ENCODE measurements around the gene MASP1.
"Not testable (repeated sequence)": the region's sequence is repeated elsewhere in the genome, so short reads cannot be mapped to it uniquely, and the experiment has no call there.

Gene MASP1

GRCh38 chr3:187213616-187214015, 77.9 kb downstream of the MASP1 start:
- ATAC-seq (replicated peaks) (no peak), DNase-seq (no peak)
- Mint-ChIP-seq H3K36me3 (ENCODE audit: insufficient read depth) (no peaks in the 10 kb centered on the region), H3K27ac (no peak overlapping the region), H3K27me3 (peaks cover 12 to 16% of the 10 kb centered on the region in 2 donors), H3K4me1 (ENCODE audit: low read depth in 2 of 2) (no peaks in the 10 kb centered on the region), H3K9me3 (no peaks in the 10 kb centered on the region), H3K4me3 (no peak overlapping the region)

- H3K27me3 Mint-ChIP-seq: peaks cover 3 to 7% of the 10 kb centered on the region in 2 donors
- no peaks in the 10 kb centered on the region for H3K4me1 Mint-ChIP-seq (ENCODE audit: low read depth in 2 of 2)
- DNase-seq (no peak), ATAC-seq (replicated peaks) (no peak)
- no peaks in the 10 kb centered on the region for H3K36me3 Mint-ChIP-seq (ENCODE audit: insufficient read depth)
- no peak overlapping the region for H3K27ac Mint-ChIP-seq
- no peak overlapping the region for H3K4me3 Mint-ChIP-seq
- H3K9me3 Mint-ChIP-seq: no peaks in the 10 kb centered on the region
Measured at GRCh38 chr3:187212705-187213104, 78.8 kb downstream of the MASP1 start.

- H3K36me3 Mint-ChIP-seq (ENCODE audit: insufficient read depth): no peaks in the 10 kb centered on the region
- no peaks in the 10 kb centered on the region for H3K9me3 Mint-ChIP-seq
- peaks cover 0 to 6% of the 10 kb centered on the region in 2 donors for H3K27me3 Mint-ChIP-seq
- no peaks in the 10 kb centered on the region for H3K4me1 Mint-ChIP-seq (ENCODE audit: low read depth in 2 of 2)
- no peak overlapping the region for H3K4me3 Mint-ChIP-seq
- DNase-seq (no peak), ATAC-seq (replicated peaks) (no peak)
- H3K27ac Mint-ChIP-seq: no peak overlapping the region
Measured at GRCh38 chr3:187212196-187212545, 79.4 kb downstream of the MASP1 start.

- H3K27ac Mint-ChIP-seq: no peak overlapping the region
- no peaks in the 10 kb centered on the region for H3K4me1 Mint-ChIP-seq (ENCODE audit: low read depth in 2 of 2)
- ATAC-seq (replicated peaks) (no peak), DNase-seq (no peak)
- H3K9me3 Mint-ChIP-seq: no peaks in the 10 kb centered on the region
- H3K27me3 Mint-ChIP-seq: peaks cover 2 to 6% of the 10 kb centered on the region in 2 donors
- no peak overlapping the region for H3K4me3 Mint-ChIP-seq
- no peaks in the 10 kb centered on the region for H3K36me3 Mint-ChIP-seq (ENCODE audit: insufficient read depth)
Measured at GRCh38 chr3:187211532-187212195, 79.9 kb downstream of the MASP1 start.

- Mint-ChIP-seq H3K4me1 (ENCODE audit: low read depth in 2 of 2) (no peaks in the 10 kb centered on the region), H3K27ac (no peak overlapping the region), H3K9me3 (no peaks in the 10 kb centered on the region), H3K36me3 (ENCODE audit: insufficient read depth) (no peaks in the 10 kb centered on the region), H3K27me3 (peaks cover 6 to 10% of the 10 kb centered on the region in 2 donors), H3K4me3 (no peak overlapping the region)
- DNase-seq (no peak), ATAC-seq (replicated peaks) (no peak)
Measured at GRCh38 chr3:187210545-187211327, 80.8 kb downstream of the MASP1 start.

- DNase-seq (no peak), ATAC-seq (replicated peaks) (no peak)
- Mint-ChIP-seq H3K4me3 (no peak overlapping the region), H3K4me1 (ENCODE audit: low read depth in 2 of 2) (no peaks in the 10 kb centered on the region), H3K36me3 (ENCODE audit: insufficient read depth) (no peaks in the 10 kb centered on the region), H3K27ac (no peak overlapping the region), H3K9me3 (no peaks in the 10 kb centered on the region), H3K27me3 (peaks cover 12 to 16% of the 10 kb centered on the region in 2 donors)
Measured at GRCh38 chr3:187210091-187210490, 81.4 kb downstream of the MASP1 start.

- ATAC-seq (replicated peaks): no peak
Measured at GRCh38 chr3:187209491-187209890, 82.0 kb downstream of the MASP1 start.

GRCh38 chr3:187208159-187208558, 83.4 kb downstream of the MASP1 start:
- Mint-ChIP-seq H3K9me3 (no peaks in the 10 kb centered on the region), H3K4me1 (ENCODE audit: low read depth in 2 of 2) (no peaks in the 10 kb centered on the region), H3K36me3 (ENCODE audit: insufficient read depth) (no peaks in the 10 kb centered on the region), H3K27ac (no peak overlapping the region), H3K4me3 (no peak overlapping the region), H3K27me3 (peaks cover 21 to 34% of the 10 kb centered on the region in 2 donors)
- ATAC-seq (replicated peaks) (no peak), DNase-seq (no peak)

More at GRCh38 chr3:187209491-187209890, 82.0 kb downstream of the MASP1 start:
- H3K9me3 Mint-ChIP-seq: no peaks in the 10 kb centered on the region
- no peak overlapping the region for H3K4me3 Mint-ChIP-seq
- no peaks in the 10 kb centered on the region for H3K4me1 Mint-ChIP-seq (ENCODE audit: low read depth in 2 of 2)
- H3K36me3 Mint-ChIP-seq (ENCODE audit: insufficient read depth): no peaks in the 10 kb centered on the region
- DNase-seq: no peak
- no peak overlapping the region for H3K27ac Mint-ChIP-seq
- H3K27me3 Mint-ChIP-seq: peaks cover 18 to 22% of the 10 kb centered on the region in 2 donors

GRCh38 chr3:187207624-187208023, 83.9 kb downstream of the MASP1 start:
- no peaks in the 10 kb centered on the region for H3K36me3 Mint-ChIP-seq (ENCODE audit: insufficient read depth)
- H3K27ac Mint-ChIP-seq: no peak overlapping the region
- DNase-seq: no peak
- no peak for ATAC-seq (replicated peaks)
- no peaks in the 10 kb centered on the region for H3K4me1 Mint-ChIP-seq (ENCODE audit: low read depth in 2 of 2)
- H3K9me3 Mint-ChIP-seq: no peaks in the 10 kb centered on the region
- peaks cover 21 to 39% of the 10 kb centered on the region in 2 donors for H3K27me3 Mint-ChIP-seq
- H3K4me3 Mint-ChIP-seq: no peak overlapping the region

- no peak overlapping the region for H3K4me3 Mint-ChIP-seq
- H3K27me3 Mint-ChIP-seq: peaks cover 25 to 44% of the 10 kb centered on the region in 2 donors
- DNase-seq (no peak), ATAC-seq (replicated peaks) (no peak)
- no peak overlapping the region for H3K27ac Mint-ChIP-seq
- no peaks in the 10 kb centered on the region for H3K36me3 Mint-ChIP-seq (ENCODE audit: insufficient read depth)
- no peaks in the 10 kb centered on the region for H3K4me1 Mint-ChIP-seq (ENCODE audit: low read depth in 2 of 2)
- H3K9me3 Mint-ChIP-seq: no peaks in the 10 kb centered on the region
Measured at GRCh38 chr3:187207062-187207461, 84.5 kb downstream of the MASP1 start.

GRCh38 chr3:187205683-187206082, 85.9 kb downstream of the MASP1 start:
- Mint-ChIP-seq H3K27me3 (peaks cover 27 to 57% of the 10 kb centered on the region in 2 donors), H3K27ac (no peak overlapping the region), H3K36me3 (ENCODE audit: insufficient read depth) (no peaks in the 10 kb centered on the region), H3K4me3 (no peak overlapping the region), H3K9me3 (no peaks in the 10 kb centered on the region), H3K4me1 (ENCODE audit: low read depth in 2 of 2) (no peaks in the 10 kb centered on the region)
- DNase-seq (no peak), ATAC-seq (replicated peaks) (no peak)

- DNase-seq; H3K9me3 Mint-ChIP-seq; H3K4me3 Mint-ChIP-seq; H3K4me1 Mint-ChIP-seq (ENCODE audit: low read depth in 2 of 2); H3K27ac Mint-ChIP-seq; ATAC-seq (replicated peaks); H3K36me3 Mint-ChIP-seq (ENCODE audit: insufficient read depth): not testable (repeated sequence)
- H3K27me3 Mint-ChIP-seq: peaks cover 26 to 69% of the 10 kb centered on the region in 2 donors
Measured at GRCh38 chr3:187199463-187200050, 92.0 kb downstream of the MASP1 start.

GRCh38 chr3:187198490-187198889, 93.0 kb downstream of the MASP1 start:
- H3K27ac Mint-ChIP-seq: peak overlapping the region in 1 of 2 donors; percentile 20
- DNase-seq: no peak
- no peak for ATAC-seq (replicated peaks)
- H3K36me3 Mint-ChIP-seq (ENCODE audit: insufficient read depth): no peaks in the 10 kb centered on the region
- no peak overlapping the region for H3K4me3 Mint-ChIP-seq
- peaks cover 31 to 70% of the 10 kb centered on the region in 2 donors for H3K27me3 Mint-ChIP-seq
- H3K4me1 Mint-ChIP-seq (ENCODE audit: low read depth in 2 of 2): no peaks in the 10 kb centered on the region
- H3K9me3 Mint-ChIP-seq: no peaks in the 10 kb centered on the region

GRCh38 chr3:187197335-187197649, 94.2 kb downstream of the MASP1 start, which contains the start of gene RTP1:
Gene RTP1, plus strand, starts transcription at chr3:187197486. Its CDS starts 30 bp downstream, at chr3:187197516.
- peaks cover 37 to 72% of the 10 kb centered on the region in 2 donors for H3K27me3 Mint-ChIP-seq

More at GRCh38 chr3:187197335-187197649, 94.2 kb downstream of the MASP1 start, which contains the start of gene RTP1:
- Mint-ChIP-seq H3K4me1 (ENCODE audit: low read depth in 2 of 2) (no peaks in the 10 kb centered on the region), H3K4me3 (no peak within 1 kb of the TSS), H3K36me3 (ENCODE audit: insufficient read depth) (no peaks in the 10 kb centered on the region), H3K27ac (no peak within 1 kb of the TSS), H3K9me3 (no peaks in the 10 kb centered on the region)
- ATAC-seq (replicated peaks) (no peak), DNase-seq (no peak)

All from effector memory CD8-positive, alpha-beta T cell (primary cell).